ENCODE results near the gene SPRY2. TPM values are rescaled to one million over a fixed set of nuclear protein-coding genes. Genes with fewer than 3 reads are reported as not detected.
"Not testable (repeated sequence)": the region's sequence is repeated elsewhere in the genome, so short reads cannot be mapped to it uniquely, and the experiment has no call there.

Gene SPRY2
- total RNA-seq, 1 experiment from 2014 or later: 46.4 TPM

GRCh38 chr13:80345771-80346510, 5.0 kb upstream of the SPRY2 start:
- peaks cover under 1% of the 10 kb centered on the region for H3K9me3 Mint-ChIP-seq (ENCODE audit: unreplicated experiment)
- peaks cover 5% of the 10 kb centered on the region for H3K36me3 Mint-ChIP-seq (ENCODE audit: insufficient read depth, unreplicated experiment)
- DNase-seq (ENCODE audit: unreplicated experiment): no peak
- H3K27me3 Mint-ChIP-seq (ENCODE audit: insufficient read depth, unreplicated experiment): no peaks in the 10 kb centered on the region
- BruUV-seq (replicated peaks): no TSS peak
- H3K4me1 Mint-ChIP-seq (ENCODE audit: insufficient read depth, unreplicated experiment): peaks cover 16% of the 10 kb centered on the region
- ChIA-PET POLR2A (no interaction called here), CTCF (interaction anchor here (0.6 to 4.5 kb wide), 5 partner anchors 11 to 715 kb away, joined by 3 to 101 read pairs (median 4); no protein-coding TSS in a partner anchor)
- intact Hi-C loops (cut with micrococcal nuclease): no loop called here
- no peak overlapping the region for H3K4me3 Mint-ChIP-seq (ENCODE audit: unreplicated experiment)
- TF ChIP-seq, protein P1, sequence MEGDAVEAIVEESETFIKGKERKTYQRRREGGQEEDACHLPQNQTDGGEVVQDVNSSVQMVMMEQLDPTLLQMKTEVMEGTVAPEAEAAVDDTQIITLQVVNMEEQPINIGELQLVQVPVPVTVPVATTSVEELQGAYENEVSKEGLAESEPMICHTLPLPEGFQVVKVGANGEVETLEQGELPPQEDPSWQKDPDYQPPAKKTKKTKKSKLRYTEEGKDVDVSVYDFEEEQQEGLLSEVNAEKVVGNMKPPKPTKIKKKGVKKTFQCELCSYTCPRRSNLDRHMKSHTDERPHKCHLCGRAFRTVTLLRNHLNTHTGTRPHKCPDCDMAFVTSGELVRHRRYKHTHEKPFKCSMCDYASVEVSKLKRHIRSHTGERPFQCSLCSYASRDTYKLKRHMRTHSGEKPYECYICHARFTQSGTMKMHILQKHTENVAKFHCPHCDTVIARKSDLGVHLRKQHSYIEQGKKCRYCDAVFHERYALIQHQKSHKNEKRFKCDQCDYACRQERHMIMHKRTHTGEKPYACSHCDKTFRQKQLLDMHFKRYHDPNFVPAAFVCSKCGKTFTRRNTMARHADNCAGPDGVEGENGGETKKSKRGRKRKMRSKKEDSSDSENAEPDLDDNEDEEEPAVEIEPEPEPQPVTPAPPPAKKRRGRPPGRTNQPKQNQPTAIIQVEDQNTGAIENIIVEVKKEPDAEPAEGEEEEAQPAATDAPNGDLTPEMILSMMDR (IDR thresholded peaks at IDR 0.05; ENCODE audit: unreplicated experiment): no peak
- H3K27ac Mint-ChIP-seq (ENCODE audit: low read depth, unreplicated experiment): no peak overlapping the region

DNA sequence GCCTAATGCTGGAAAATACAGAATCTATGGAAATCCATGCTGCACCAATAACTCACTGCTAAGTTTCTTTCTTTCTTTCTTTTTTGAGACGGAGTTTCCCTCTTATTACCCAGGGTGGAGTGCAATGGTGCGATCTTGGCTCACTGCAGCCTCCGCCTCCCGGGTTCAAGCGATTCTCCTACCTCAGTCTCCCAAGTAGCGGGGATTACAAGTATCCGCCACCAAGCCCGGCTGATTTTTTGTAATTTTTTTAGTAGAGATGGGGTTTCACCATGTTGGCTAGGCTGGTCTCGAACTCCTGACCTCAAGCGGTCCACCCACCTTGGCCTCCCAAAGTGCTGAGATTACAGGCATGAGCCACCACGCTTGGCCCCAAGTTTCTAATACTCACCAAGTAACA, 3.1 kb upstream of the SPRY2 start:
- intact Hi-C loops (cut with micrococcal nuclease): loop anchor here (5.0 kb wide), 3 partner anchors 128 to 528 kb away; no protein-coding TSS in a partner anchor
- not testable (repeated sequence) for H3K4me3 Mint-ChIP-seq (ENCODE audit: unreplicated experiment); H3K27me3 Mint-ChIP-seq (ENCODE audit: insufficient read depth, unreplicated experiment); BruUV-seq (replicated peaks); H3K9me3 Mint-ChIP-seq (ENCODE audit: unreplicated experiment); DNase-seq (ENCODE audit: unreplicated experiment); H3K27ac Mint-ChIP-seq (ENCODE audit: low read depth, unreplicated experiment)
- Mint-ChIP-seq H3K4me1 (ENCODE audit: insufficient read depth, unreplicated experiment) (peaks cover 16% of the 10 kb centered on the region), H3K36me3 (ENCODE audit: insufficient read depth, unreplicated experiment) (peaks cover 10% of the 10 kb centered on the region)
- ChIA-PET CTCF (interaction anchor here (0.8 to 5.3 kb wide), 14 partner anchors 13 to 721 kb away, joined by 3 to 101 read pairs (median 8); no protein-coding TSS in a partner anchor), POLR2A (interaction anchor here (0.9 to 4.9 kb wide), 2 partner anchors 17 to 22 kb away, joined by 3 to 28 read pairs; no protein-coding TSS in a partner anchor)

- H3K27me3 Mint-ChIP-seq (ENCODE audit: insufficient read depth, unreplicated experiment): no peaks in the 10 kb centered on the region
- H3K36me3 Mint-ChIP-seq (ENCODE audit: insufficient read depth, unreplicated experiment): peaks cover 10% of the 10 kb centered on the region
- peaks cover 16% of the 10 kb centered on the region for H3K4me1 Mint-ChIP-seq (ENCODE audit: insufficient read depth, unreplicated experiment)
- H3K9me3 Mint-ChIP-seq (ENCODE audit: unreplicated experiment): no peaks in the 10 kb centered on the region
- TSS peak; percentile 51 for BruUV-seq (replicated peaks)
- CTCF ChIA-PET: interaction anchor here (0.6 to 5.3 kb wide), 91 partner anchors 8 to 788 kb away, joined by 3 to 101 read pairs (median 4); no protein-coding TSS in a partner anchor
- DNase-seq (ENCODE audit: unreplicated experiment): peak; percentile 83
- no peak overlapping the region for H3K27ac Mint-ChIP-seq (ENCODE audit: low read depth, unreplicated experiment)
- POLR2A ChIA-PET: interaction anchor here (0.6 to 4.9 kb wide), 24 partner anchors 9 to 789 kb away, joined by 3 to 28 read pairs (median 3); no protein-coding TSS in a partner anchor
- intact Hi-C loops (cut with micrococcal nuclease): loop anchor here (1.0 to 5.0 kb wide), 9 partner anchors 22 to 675 kb away; no protein-coding TSS in a partner anchor
- TF ChIP-seq, protein P1 (IDR thresholded peaks at IDR 0.05; ENCODE audit: unreplicated experiment): peak; percentile 86
- H3K4me3 Mint-ChIP-seq (ENCODE audit: unreplicated experiment): no peak overlapping the region
These were observed 1.8 kb upstream of the SPRY2 start for GRCh38 chr13:80342471-80343371.

- Mint-ChIP-seq H3K27ac (ENCODE audit: low read depth, unreplicated experiment) (no peak overlapping the region), H3K4me3 (ENCODE audit: unreplicated experiment) (no peak overlapping the region), H3K36me3 (ENCODE audit: insufficient read depth, unreplicated experiment) (peaks cover 19% of the 10 kb centered on the region), H3K27me3 (ENCODE audit: insufficient read depth, unreplicated experiment) (no peaks in the 10 kb centered on the region), H3K9me3 (ENCODE audit: unreplicated experiment) (no peaks in the 10 kb centered on the region), H3K4me1 (ENCODE audit: insufficient read depth, unreplicated experiment) (peaks cover 21% of the 10 kb centered on the region)
- TF ChIP-seq, protein P1 (IDR thresholded peaks at IDR 0.05; ENCODE audit: unreplicated experiment): no peak
- ChIA-PET POLR2A (interaction anchor here (0.5 to 4.9 kb wide), 39 partner anchors 9 to 939 kb away, joined by 3 to 28 read pairs (median 3); no protein-coding TSS in a partner anchor), CTCF (interaction anchor here (0.7 to 5.3 kb wide), 42 partner anchors 14 to 788 kb away, joined by 3 to 101 read pairs (median 4); no protein-coding TSS in a partner anchor)
- intact Hi-C loops (cut with micrococcal nuclease): loop anchor here (1.0 to 5.0 kb wide), 10 partner anchors 23 to 791 kb away; no protein-coding TSS in a partner anchor
- peak; percentile 57 for DNase-seq (ENCODE audit: unreplicated experiment)
- BruUV-seq (replicated peaks): no TSS peak
These were observed 937 bp upstream of the SPRY2 start for GRCh38 chr13:80341756-80342370.

All from MCF 10A (cell line).